Osteocyte (in vitro differentiated cells): Measurements from ENCODE around the gene PYHIN1. TPM values are rescaled to one million over a fixed set of nuclear protein-coding genes. Genes with fewer than 3 reads are reported as not detected.
A peak's percentile ranks its signal among the peaks of the same experiment; 100 is the strongest.

Experiments
- DNase-seq: peaks from one replicate; pipeline ENCODE4 v3.0.0; 2021; ENCODE audit warnings: mixed read lengths; ENCODE audit not compliant: unreplicated experiment; ENCODE audit errors: extremely low spot score
- H3K27ac Mint-ChIP-seq: one replicate; pipeline ENCODE4 v1.8.0; 2021; ENCODE audit warnings: mild to moderate bottlenecking, mixed read lengths; ENCODE audit not compliant: unreplicated experiment
- H3K27me3 Mint-ChIP-seq: one replicate; pipeline ENCODE4 v1.8.0; 2021; ENCODE audit warnings: mixed read lengths; ENCODE audit not compliant: unreplicated experiment
- H3K36me3 Mint-ChIP-seq: one replicate; pipeline ENCODE4 v1.8.0; 2021; ENCODE audit warnings: mixed read lengths; ENCODE audit not compliant: unreplicated experiment
- H3K4me1 Mint-ChIP-seq: one replicate; pipeline ENCODE4 v1.8.0; 2021; ENCODE audit warnings: mixed read lengths; ENCODE audit not compliant: unreplicated experiment
- H3K4me3 Mint-ChIP-seq: one replicate; pipeline ENCODE4 v1.8.0; 2021; ENCODE audit warnings: mild to moderate bottlenecking, moderate library complexity, mixed read lengths; ENCODE audit not compliant: unreplicated experiment
- H3K9me3 Mint-ChIP-seq: one replicate; pipeline ENCODE4 v1.8.0; 2021; ENCODE audit warnings: mixed read lengths; ENCODE audit not compliant: unreplicated experiment
- CTCF ChIP-seq: fragments of 200-600 bp; sonication (generic); IDR thresholded peaks from 2 replicates; pipeline ENCODE4 v1.5.0; 2021; ENCODE audit warnings: antibody characterized with exemption, mild to moderate bottlenecking, moderate library complexity
- total RNA-seq: library from RNA; stranded (reverse); gene quantifications from 2 replicates; pipeline ENCODE4 v1.2.1, GENCODE V29; 2021

The PYHIN1 gene
- total RNA-seq, 1 donor from 2014 or later: not detected

GRCh38 chr1:159012495-159012894, 81.1 kb downstream of the PYHIN1 start:
- H3K4me1 Mint-ChIP-seq: peaks cover 52% of the 10 kb centered on the region
- no peaks in the 10 kb centered on the region for H3K9me3 Mint-ChIP-seq
- TF ChIP-seq CTCF: no peak
- no peaks in the 10 kb centered on the region for H3K27me3 Mint-ChIP-seq
- H3K36me3 Mint-ChIP-seq: peaks cover 34% of the 10 kb centered on the region
- peak overlapping the region; percentile 48 for H3K4me3 Mint-ChIP-seq
- H3K27ac Mint-ChIP-seq: no peak overlapping the region
- DNase-seq: no peak

GRCh38 chr1:159014003-159014571, 82.7 kb downstream of the PYHIN1 start:
- Mint-ChIP-seq H3K27me3 (no peaks in the 10 kb centered on the region), H3K27ac (no peak overlapping the region), H3K9me3 (no peaks in the 10 kb centered on the region), H3K4me3 (no peak overlapping the region), H3K36me3 (peaks cover 41% of the 10 kb centered on the region), H3K4me1 (peaks cover 49% of the 10 kb centered on the region)
- no peak for DNase-seq
- no peak for TF ChIP-seq CTCF

GRCh38 chr1:159014851-159015250, 83.5 kb downstream of the PYHIN1 start:
- Mint-ChIP-seq H3K4me3 (no peak overlapping the region), H3K27me3 (no peaks in the 10 kb centered on the region), H3K4me1 (peaks cover 42% of the 10 kb centered on the region), H3K36me3 (peaks cover 44% of the 10 kb centered on the region), H3K9me3 (no peaks in the 10 kb centered on the region), H3K27ac (no peak overlapping the region)
- no peak for TF ChIP-seq CTCF
- DNase-seq: no peak

- no peaks in the 10 kb centered on the region for H3K27me3 Mint-ChIP-seq
- no peak overlapping the region for H3K4me3 Mint-ChIP-seq
- H3K36me3 Mint-ChIP-seq: peaks cover 48% of the 10 kb centered on the region
- H3K9me3 Mint-ChIP-seq: no peaks in the 10 kb centered on the region
- peaks cover 40% of the 10 kb centered on the region for H3K4me1 Mint-ChIP-seq
- H3K27ac Mint-ChIP-seq: peak overlapping the region; percentile 47
- TF ChIP-seq CTCF: no peak
- no peak for DNase-seq
Measured at GRCh38 chr1:159015440-159015909, 84.1 kb downstream of the PYHIN1 start.

GRCh38 chr1:159023723-159024122, 92.4 kb downstream of the PYHIN1 start:
- no peaks in the 10 kb centered on the region for H3K9me3 Mint-ChIP-seq
- peaks cover 2% of the 10 kb centered on the region for H3K4me1 Mint-ChIP-seq
- H3K36me3 Mint-ChIP-seq: peaks cover 50% of the 10 kb centered on the region
- no peak for TF ChIP-seq CTCF
- no peaks in the 10 kb centered on the region for H3K27me3 Mint-ChIP-seq
- no peak overlapping the region for H3K4me3 Mint-ChIP-seq
- no peak overlapping the region for H3K27ac Mint-ChIP-seq
- no peak for DNase-seq
